ENCODE measurements around the gene EFCAB12.

EFCAB12 gene

DNA sequence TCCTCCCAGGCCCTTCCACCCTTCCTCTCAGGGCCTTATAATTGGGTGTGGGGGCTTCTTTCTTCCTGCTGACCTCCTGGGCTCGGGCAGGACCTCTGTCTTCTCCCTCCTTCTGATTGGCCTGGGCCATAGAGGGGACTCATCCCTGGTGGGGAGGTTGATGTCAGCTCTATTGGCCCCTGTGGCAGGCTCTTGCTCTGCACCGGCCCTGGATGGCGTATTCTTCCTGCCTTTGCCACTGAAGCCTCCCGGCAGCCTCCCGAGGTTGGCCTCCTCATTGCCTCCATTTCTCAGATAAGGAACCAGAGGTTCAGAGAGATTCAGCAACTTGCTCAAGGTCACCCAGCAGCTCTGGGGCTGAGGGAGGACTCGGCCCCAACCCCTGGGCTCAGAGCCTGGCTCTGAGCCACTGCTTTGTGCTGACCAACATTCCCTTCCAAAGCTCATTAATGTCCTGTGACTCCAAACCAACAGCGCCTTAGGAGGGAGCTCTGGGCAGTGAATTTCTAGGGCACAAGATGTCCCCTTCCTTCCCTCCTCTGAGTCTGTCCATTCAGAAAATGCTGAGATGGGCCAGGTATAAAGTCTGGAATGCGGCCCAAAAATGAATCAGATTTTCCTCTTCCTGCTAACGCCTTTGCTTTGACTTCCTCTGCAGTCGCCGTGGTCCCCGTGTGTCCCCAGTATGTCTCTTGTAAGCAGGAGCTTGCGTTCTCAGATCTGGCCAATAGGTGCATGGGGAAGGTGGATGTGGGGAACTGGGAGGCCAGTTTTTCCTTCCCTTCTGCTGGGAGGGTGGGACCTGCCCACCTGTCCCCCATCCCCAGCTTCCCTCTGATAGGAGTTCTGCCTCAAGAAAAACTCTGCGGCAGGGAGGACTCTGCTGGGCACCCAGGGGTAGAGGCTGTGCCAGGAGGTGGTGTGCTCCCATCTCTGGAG is 75.5 kb downstream of the EFCAB12 start:
- TF ChIP-seq, protein P1, sequence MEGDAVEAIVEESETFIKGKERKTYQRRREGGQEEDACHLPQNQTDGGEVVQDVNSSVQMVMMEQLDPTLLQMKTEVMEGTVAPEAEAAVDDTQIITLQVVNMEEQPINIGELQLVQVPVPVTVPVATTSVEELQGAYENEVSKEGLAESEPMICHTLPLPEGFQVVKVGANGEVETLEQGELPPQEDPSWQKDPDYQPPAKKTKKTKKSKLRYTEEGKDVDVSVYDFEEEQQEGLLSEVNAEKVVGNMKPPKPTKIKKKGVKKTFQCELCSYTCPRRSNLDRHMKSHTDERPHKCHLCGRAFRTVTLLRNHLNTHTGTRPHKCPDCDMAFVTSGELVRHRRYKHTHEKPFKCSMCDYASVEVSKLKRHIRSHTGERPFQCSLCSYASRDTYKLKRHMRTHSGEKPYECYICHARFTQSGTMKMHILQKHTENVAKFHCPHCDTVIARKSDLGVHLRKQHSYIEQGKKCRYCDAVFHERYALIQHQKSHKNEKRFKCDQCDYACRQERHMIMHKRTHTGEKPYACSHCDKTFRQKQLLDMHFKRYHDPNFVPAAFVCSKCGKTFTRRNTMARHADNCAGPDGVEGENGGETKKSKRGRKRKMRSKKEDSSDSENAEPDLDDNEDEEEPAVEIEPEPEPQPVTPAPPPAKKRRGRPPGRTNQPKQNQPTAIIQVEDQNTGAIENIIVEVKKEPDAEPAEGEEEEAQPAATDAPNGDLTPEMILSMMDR (IDR thresholded peaks at IDR 0.05; ENCODE audit: control insufficient read depth, extremely low read depth, insufficient read depth), result no peak
- H3K4me3 ChIP-seq (ENCODE audit: low read depth, low read length), result no peak overlapping the region
- DNase-seq (ENCODE audit: low read depth), result no peak

DNA sequence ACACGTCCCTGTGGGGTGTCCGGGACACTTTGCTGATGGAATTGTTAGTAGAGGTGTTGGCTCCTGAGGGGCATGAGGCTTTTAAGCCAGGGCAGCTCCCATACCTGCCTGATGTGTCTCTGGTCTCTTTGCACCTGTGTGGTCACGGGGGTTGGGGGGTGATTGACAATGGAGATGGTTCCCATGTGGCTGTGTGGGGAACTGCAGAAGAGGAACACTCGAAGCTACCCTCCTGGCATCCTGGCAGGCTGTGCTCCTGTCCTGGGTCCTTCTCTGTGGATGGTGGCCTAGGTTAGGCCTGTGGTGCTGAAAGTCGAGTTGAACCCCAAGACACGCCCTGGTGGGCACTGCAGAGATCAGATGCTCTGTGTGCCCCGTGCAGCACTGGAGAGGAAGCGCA is 76.4 kb downstream of the EFCAB12 start:
- H3K4me3 ChIP-seq (ENCODE audit: low read depth, low read length), result no peak overlapping the region
- DNase-seq (ENCODE audit: low read depth), result no peak
- TF ChIP-seq, protein P1 (IDR thresholded peaks at IDR 0.05; ENCODE audit: control insufficient read depth, extremely low read depth, insufficient read depth), result no peak
